HepG2 (cell line): ENCODE results near the gene RNF182. TPM values are rescaled to one million over a fixed set of nuclear protein-coding genes. Genes with fewer than 3 reads are reported as not detected.

ENCODE experiments used
- ATAC-seq: fragments of 200-7000 bp; cut with Tn5 transposase; 3 replicates; pipeline ENCODE4 v1.9.1; 2020; ENCODE audit warnings: mild to moderate bottlenecking, moderate library complexity
- BruUV-seq: library from RNA; stranded (reverse); fragments of 400-500 nt; replicated peaks from 2 replicates; lab custom pipeline; 2021; lab: Mats Ljungman, UMichigan
- CTCF ChIA-PET: fragments of 300-600 bp; formaldehyde crosslinking; extraction: SDS; loops from one replicate; lab custom pipeline; 2021; ENCODE audit warnings: low total read pairs, inconsistent platforms, low intra/inter-chr PET ratio; lab: Yijun Ruan, JAX
- POLR2A ChIA-PET: fragments of 350-600 bp; sonication (Branson Sonifier 250); formaldehyde crosslinking; loops from one replicate; lab custom pipeline; 2020; ENCODE audit warnings: antibody characterized with exemption, inconsistent platforms; lab: Yijun Ruan, JAX
- DNase-seq: peaks from one replicate; pipeline ENCODE4 v3.0.0-alpha.2; 2015; ENCODE audit warnings: low spot score
- FAIRE-seq: peaks from 3 replicates; lab custom pipeline; 2011; peaks lifted over from hg19 to GRCh38; lab: Jason Lieb, UNC
- H2AFZ ChIP-seq: one replicate; pipeline ENCODE4 v1.6.1; 2011; ENCODE audit warnings: low read length, inconsistent platforms
- H3K27ac ChIP-seq: fragments of 300-600 bp; 3 replicates; pipeline ENCODE4 v1.8.0; 2011; ENCODE audit warnings: mixed run types, mild to moderate bottlenecking, mixed read lengths, low read length, inconsistent platforms; ENCODE audit not compliant: insufficient read depth; ENCODE audit errors: extremely low read length
- H3K27me3 ChIP-seq, 2 experiments: fragments of 200-600 bp in 1 of 2; 2 replicates in 1 of 2; 3 replicates in 1 of 2; pipeline versions ENCODE4 v1.6.0 to v1.8.0; 2011; ENCODE audit warnings: low read length in 2 of 2, mild to moderate bottlenecking in 2 of 2, moderate library complexity in 2 of 2, inconsistent platforms in 1 of 2; ENCODE audit not compliant: insufficient read depth in 2 of 2, control insufficient read depth in 1 of 2
- H3K36me3 ChIP-seq, 2 experiments: fragments of 200-600 bp in 1 of 2; replicated peaks in 1 of 2; 2 replicates in 1 of 2; 3 replicates in 1 of 2; pipeline versions ENCODE4 v1.5.1 to v1.8.0; 2011; ENCODE audit warnings: low read length in 2 of 2, inconsistent platforms in 1 of 2; ENCODE audit not compliant: insufficient read depth in 2 of 2, control insufficient read depth in 1 of 2
- H3K4me1 ChIP-seq: 2 replicates; pipeline ENCODE4 v1.5.1; 2012; ENCODE audit warnings: low read length, inconsistent platforms; ENCODE audit not compliant: insufficient read depth
- H3K4me2 ChIP-seq: 2 replicates; pipeline ENCODE4 v1.6.0; 2011; ENCODE audit warnings: low read depth, low read length, inconsistent platforms
- H3K4me3 ChIP-seq, 3 experiments: fragments of 200-600 bp in 1 of 3; sonication (generic), shearing (Covaris generic) in 1 of 3; replicated peaks in 1 of 3; 2 replicates each; pipeline ENCODE4 v1.5.1; 2011 to 2016; ENCODE audit warnings: low read length in 3 of 3, inconsistent platforms in 2 of 3, low read depth in 2 of 3, mild to moderate bottlenecking in 2 of 3, control low read depth in 1 of 3, mixed read lengths in 1 of 3; ENCODE audit not compliant: insufficient read depth in 1 of 3
- H3K79me2 ChIP-seq: one replicate; pipeline ENCODE4 v1.6.1; 2011; ENCODE audit warnings: low read length, inconsistent platforms; ENCODE audit not compliant: insufficient read depth
- H3K9ac ChIP-seq: 2 replicates; pipeline ENCODE4 v1.6.0; 2011; ENCODE audit warnings: mild to moderate bottlenecking, low read depth, low read length, inconsistent platforms; ENCODE audit not compliant: insufficient read depth
- H3K9me3 ChIP-seq: 2 replicates; pipeline ENCODE4 v1.5.1; 2012; ENCODE audit warnings: mild to moderate bottlenecking, low read length
- H4K20me1 ChIP-seq: 2 replicates; pipeline ENCODE4 v1.6.0; 2011; ENCODE audit warnings: inconsistent platforms, mild to moderate bottlenecking, low read length, moderate library complexity; ENCODE audit not compliant: insufficient read depth
- HMGXB3 ChIP-seq: sonication (generic); formaldehyde crosslinking; IDR thresholded peaks from 2 replicates; pipeline ENCODE4 v1.4.0; 2020; ENCODE audit warnings: missing genetic modification reagents, borderline replicate concordance
- HNRNPLL ChIP-seq: fragments of 200-400 bp; formaldehyde crosslinking; IDR thresholded peaks from 2 replicates; pipeline ENCODE4 v1.6.1; 2017; ENCODE audit warnings: mild to moderate bottlenecking, low read depth, low read length; ENCODE audit not compliant: poor library complexity, severe bottlenecking
- PAF1 ChIP-seq: IDR thresholded peaks from 2 replicates; pipeline ENCODE4 v1.6.1; 2016; ENCODE audit warnings: missing genetic modification reagents, missing compliant biosample characterization
- ZNF570 ChIP-seq: sonication (generic); formaldehyde crosslinking; IDR thresholded peaks from 2 replicates; pipeline ENCODE4 v1.4.0; 2020; ENCODE audit warnings: mild to moderate bottlenecking, missing genetic modification reagents, borderline replicate concordance
- ZNF776 ChIP-seq: sonication (generic); formaldehyde crosslinking; IDR thresholded peaks from 2 replicates; pipeline ENCODE4 v1.4.0; 2020; ENCODE audit warnings: mild to moderate bottlenecking, missing genetic modification reagents
- WGBS: methylation state at CpG from one replicate; pipeline ENCODE4 v1.1.6; 2017; ENCODE audit warnings: low lambda C conversion rate; 5-methylcytosine and 5-hydroxymethylcytosine counted together
- in situ Hi-C: cut with HindIII; loops from 2 replicates; pipeline ENCODE4 v1.10.0; 2017; ENCODE audit warnings: low pct_unique_long_range_greater_than_20kb; ENCODE audit not compliant: extremely low pct_ligation_motif_present
- intact Hi-C: fragments of 100-400 bp; cut with micrococcal nuclease; formaldehyde crosslinking; loops from one replicate; pipeline ENCODE4 v1.10.0; 2022; ENCODE audit not compliant: unreplicated experiment
- polyA plus RNA-seq, 8 experiments: library from polyadenylated mRNA; depleted of rRNA in 3 of 8; stranded (reverse) in 7 of 8; unstranded in 1 of 8; fragments of >200 nt; fragmentation: Illumina TruSeq in 4 of 8; extraction: Trizol in 4 of 8; gene quantifications; 2 replicates each; pipeline versions ENCODE4 v1.2.1 to v1.2.3, GENCODE V29; 2011 to 2016; ENCODE audit warnings: low read depth in 4 of 8, missing spikeins in 1 of 8, mixed read lengths in 1 of 8; ENCODE audit not compliant: insufficient read depth in 1 of 8
- total RNA-seq, 5 experiments: library from RNA; depleted of rRNA; stranded (reverse); fragments of >200 nt; fragmentation: Illumina TruSeq; extraction: Trizol; gene quantifications; 2 replicates each; pipeline ENCODE4 v1.2.3, GENCODE V29; 2016; ENCODE audit warnings: low read depth in 1 of 5
- TF ChIP-seq, protein P1 (sequence below): sonication (generic); formaldehyde crosslinking; IDR thresholded peaks from 2 replicates; pipeline ENCODE4 v1.4.0; 2020; ENCODE audit warnings: mild to moderate bottlenecking, missing genetic modification reagents, borderline replicate concordance

Gene RNF182
- total and polyA plus RNA-seq, 2 of the 13 experiments (the other 11 are each of a cell fraction or from before 2014, with no cell fraction given): not detected

DNA sequence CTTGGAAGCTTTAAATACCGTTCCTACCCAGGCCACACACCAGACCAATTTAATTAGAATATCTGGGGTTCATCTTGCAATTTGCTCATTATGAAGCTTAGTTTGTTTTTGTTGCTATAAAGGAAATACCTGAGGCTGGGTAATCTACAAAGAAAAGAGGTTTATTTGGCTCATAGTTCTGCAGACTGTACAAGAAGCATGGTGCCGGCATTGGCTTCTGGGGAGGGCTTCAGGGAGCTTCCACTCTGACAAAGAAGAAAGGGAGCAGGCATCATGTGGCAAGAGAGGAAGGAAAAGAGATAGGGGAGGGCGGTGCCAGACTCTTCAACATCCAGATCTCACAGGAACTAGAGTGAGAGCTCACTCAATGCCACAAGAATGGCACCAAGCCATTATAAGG, 73.6 kb downstream of the RNF182 start (continued):
- TF ChIP-seq, protein P1, sequence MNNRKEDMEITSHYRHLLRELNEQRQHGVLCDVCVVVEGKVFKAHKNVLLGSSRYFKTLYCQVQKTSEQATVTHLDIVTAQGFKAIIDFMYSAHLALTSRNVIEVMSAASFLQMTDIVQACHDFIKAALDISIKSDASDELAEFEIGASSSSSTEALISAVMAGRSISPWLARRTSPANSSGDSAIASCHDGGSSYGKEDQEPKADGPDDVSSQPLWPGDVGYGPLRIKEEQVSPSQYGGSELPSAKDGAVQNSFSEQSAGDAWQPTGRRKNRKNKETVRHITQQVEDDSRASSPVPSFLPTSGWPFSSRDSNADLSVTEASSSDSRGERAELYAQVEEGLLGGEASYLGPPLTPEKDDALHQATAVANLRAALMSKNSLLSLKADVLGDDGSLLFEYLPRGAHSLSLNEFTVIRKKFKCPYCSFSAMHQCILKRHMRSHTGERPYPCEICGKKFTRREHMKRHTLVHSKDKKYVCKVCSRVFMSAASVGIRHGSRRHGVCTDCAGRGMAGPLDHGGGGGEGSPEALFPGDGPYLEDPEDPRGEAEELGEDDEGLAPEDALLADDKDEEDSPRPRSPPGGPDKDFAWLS: no peak

GRCh38 chr6:14000901-14001300, 76.1 kb downstream of the RNF182 start:
- FAIRE-seq: no peak
- 6% methylated on average over 3 of the region's 3 CpGs for WGBS
- H4K20me1 ChIP-seq: no peaks in the 10 kb centered on the region
- no peak overlapping the region for H3K4me3 ChIP-seq
- no peak for DNase-seq
- CTCF ChIA-PET: no interaction called here
- no peak overlapping the region for H2AFZ ChIP-seq
- no peak overlapping the region for H3K4me2 ChIP-seq
- no peaks in the 10 kb centered on the region for H3K4me1 ChIP-seq
- intact Hi-C loops: no loop called here
- POLR2A ChIA-PET: no interaction called here
- TF ChIP-seq HNRNPLL: no peak
- TF ChIP-seq ZNF570: no peak
- TF ChIP-seq ZNF776 (CRISPR knock-in tag): no peak
- TF ChIP-seq HMGXB3 (CRISPR knock-in tag): no peak
- TF ChIP-seq PAF1 (CRISPR knock-in tag): no peak
- no peak for ATAC-seq
- no TSS peak for BruUV-seq
- H3K79me2 ChIP-seq: no peaks in the 10 kb centered on the region
- H3K27me3 ChIP-seq: peaks cover 0 to 22% of the 10 kb centered on the region in 2 experiments; a peak in 3 of 5 replicates
- H3K27ac ChIP-seq: no peak overlapping the region
- in situ Hi-C loops: no loop called here
- H3K9me3 ChIP-seq: no peaks in the 10 kb centered on the region
- no peaks in the 10 kb centered on the region for H3K36me3 ChIP-seq
- no peak overlapping the region for H3K9ac ChIP-seq
